A549 treated with AZD9567 at 1 μM for 4 hours (cell line): ENCODE results near the gene ZBTB38. TPM values are rescaled to one million over a fixed set of nuclear protein-coding genes. Genes with fewer than 3 reads are reported as not detected.

Experiments
- total RNA-seq: library from RNA; stranded (reverse); fragments of 200-300 nt; extraction: Qiagen RNA extraction; gene quantifications from 5 replicates; pipeline ENCODE4 v1.2.3, GENCODE V29; 2022; ENCODE audit not compliant: insufficient read depth

The ZBTB38 gene
- total RNA-seq, result 51.8 to 92.3 TPM (median 70.8 TPM) in 5 replicates

GRCh38 chr3:141368062-141368924 lies at the start of gene ZBTB38:
Gene ZBTB38, plus strand, starts transcription at chr3:141368504. Its CDS starts 73,885 bp downstream, at chr3:141442389.

Other genes starting within 250 kb of the ZBTB38 start
- gene PXYLP1, start 136.7 kb upstream of the ZBTB38 start, total RNA-seq, result 11.3 to 15.4 TPM (median 14.4 TPM) in 5 replicates
- 5.4 to 10.6 TPM (median 8.9 TPM) in 5 replicates for gene RASA2, start 118.5 kb downstream of the ZBTB38 start, total RNA-seq